HG02623 (cell line): ENCODE results near the gene ACER1.

Source experiments
- ATAC-seq: cut with Tn5 transposase; IDR thresholded peaks from one replicate; pipeline ENCODE4 v1.9.1; 2021; ENCODE audit warnings: moderate library complexity; ENCODE audit not compliant: unreplicated experiment

The ACER1 gene

DNA sequence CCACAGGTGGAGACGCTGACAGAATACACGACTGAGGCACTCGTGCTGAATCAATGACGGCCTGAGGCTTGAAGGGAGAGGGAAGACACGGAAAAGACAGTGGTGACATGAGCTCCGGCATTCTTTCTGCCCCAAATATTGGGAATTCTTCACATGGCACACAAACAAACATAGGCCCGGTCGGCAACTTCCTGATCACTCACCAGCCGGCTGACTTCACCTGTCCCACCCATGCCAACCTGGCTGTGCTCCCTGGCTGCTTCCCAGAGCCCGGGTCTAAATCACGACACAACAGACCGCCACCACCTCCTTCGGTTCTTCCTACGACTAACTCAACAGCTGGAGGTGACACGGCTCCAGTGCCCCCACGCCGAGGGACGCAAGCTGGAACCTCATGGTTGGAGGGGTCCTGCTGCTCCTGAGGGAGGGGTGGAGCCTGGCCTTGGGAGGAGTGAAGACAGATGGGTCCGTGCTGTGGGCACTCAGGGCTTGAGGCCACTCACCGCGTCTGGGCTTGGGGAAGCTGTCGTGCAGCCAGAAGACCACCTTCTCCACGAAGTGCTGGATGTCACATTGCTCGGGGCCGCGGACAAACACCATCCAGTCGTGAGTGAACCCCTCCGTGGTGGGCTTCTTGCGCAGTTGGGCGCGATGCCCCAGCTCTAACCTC, 63.2 kb downstream of the ACER1 start:
- no peak for ATAC-seq

DNA sequence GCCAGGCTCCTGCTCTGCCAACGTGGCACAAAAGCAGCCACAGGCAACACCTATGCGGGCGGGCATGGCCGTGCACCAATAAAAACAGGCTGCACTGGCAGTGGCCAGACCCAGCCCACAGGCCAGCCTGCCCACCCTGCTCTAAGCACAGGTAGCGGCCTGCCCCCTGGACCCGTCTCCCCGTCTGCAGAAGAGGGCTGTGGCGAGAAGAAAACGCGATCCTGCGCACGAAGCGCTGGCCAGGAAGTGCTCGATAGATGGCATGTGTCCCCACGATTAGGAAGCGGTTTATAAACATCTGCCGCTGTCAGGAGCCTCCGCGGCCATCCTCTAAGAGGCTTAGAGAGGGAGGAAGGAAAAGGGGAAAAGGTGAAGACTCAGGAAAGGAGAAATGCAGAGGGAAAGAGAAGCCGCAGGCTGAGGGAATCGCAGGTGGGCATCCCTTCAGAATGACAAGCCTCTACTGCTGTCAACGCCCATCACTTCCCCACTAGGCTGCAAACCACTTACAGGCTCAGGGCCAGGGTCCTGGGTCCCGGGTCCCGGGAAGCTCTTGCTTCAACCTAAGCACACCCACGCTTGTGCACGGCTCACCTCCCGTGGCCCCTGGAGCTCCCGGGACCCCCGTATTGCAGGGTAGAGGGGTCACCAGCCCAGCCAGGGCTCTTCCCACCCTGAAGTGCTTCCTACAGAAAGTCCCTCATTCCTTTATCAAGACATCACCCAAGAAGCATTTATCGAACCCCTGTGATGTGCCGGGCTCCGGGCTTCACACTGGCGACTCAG, 64.1 kb downstream of the ACER1 start:
- ATAC-seq: no peak

DNA sequence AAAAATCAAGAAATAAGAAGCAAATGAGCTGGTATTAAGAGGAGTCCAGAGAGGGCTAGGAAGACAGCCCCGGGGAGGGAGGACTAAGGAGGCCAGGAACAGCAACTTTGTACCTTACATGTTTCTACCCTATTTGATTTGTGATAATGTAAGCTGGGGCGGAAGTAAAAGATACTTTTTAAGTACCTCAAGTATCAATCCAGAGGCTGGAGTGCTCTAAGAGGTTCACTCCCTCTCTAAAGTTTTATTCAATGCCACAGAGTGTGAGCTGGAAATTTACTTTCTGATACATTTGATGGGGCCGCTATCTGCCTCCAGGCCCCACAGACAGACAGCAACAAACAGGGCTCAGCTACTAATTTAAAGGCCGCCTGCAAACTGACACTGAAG, 65.0 kb downstream of the ACER1 start:
- ATAC-seq: no peak

DNA sequence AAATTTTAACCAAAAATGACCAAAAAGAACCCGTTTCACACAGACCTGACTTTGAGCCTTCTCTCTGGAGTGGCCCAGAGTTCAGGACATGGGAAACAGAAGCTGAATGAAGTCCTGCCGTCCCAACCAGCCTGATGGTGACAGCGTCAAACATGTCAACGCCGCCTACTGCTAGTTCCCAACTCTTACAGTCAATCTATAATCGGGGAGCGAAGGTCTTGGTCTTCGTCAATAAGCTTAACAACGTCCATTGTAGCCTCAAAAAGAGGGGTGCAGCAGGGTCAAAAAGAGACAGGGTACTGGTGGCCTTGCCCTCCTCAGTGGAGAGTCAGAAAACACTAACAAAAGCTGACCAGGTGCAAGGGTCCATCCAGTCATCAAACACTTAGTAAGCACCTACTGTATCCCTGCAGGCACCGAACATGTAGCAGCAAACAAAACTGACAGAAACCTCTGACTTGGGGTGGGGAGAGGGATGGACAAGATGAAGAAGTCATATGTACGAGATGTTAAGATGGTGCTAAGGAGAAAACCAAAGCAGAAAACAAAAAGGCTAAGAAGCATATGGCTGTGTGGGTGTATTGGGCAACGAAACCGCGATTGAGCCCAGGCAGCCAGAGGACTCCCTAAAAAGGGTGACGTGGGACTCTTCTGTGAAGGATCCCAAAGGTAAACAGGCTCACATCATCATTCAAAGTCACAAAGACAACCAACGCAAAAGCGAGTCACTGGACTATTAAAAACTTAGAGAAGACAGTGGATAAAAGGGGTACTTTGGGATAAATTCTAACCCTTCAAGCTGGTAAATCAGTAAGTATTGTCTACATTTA, 65.6 kb downstream of the ACER1 start:
- ATAC-seq: no peak

DNA sequence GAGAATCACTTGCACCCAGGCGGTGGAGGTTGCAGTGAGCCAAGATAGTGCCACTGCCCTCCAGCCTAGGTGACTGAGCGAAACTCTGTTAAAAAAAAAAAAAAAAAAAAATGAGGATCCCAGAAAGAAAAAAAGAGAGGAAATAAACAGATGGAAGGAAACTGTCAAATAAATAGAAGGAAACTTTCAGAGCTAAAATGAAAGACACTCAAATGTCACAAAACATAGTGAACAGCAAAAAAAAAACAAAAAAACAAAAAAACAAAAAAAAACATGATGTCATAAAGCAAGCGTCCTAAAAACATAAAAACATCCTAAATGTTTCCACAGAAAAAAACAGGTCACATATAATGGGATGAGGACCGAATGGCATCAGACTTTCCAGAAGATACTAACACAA, 68.6 kb downstream of the ACER1 start:
- no peak for ATAC-seq

DNA sequence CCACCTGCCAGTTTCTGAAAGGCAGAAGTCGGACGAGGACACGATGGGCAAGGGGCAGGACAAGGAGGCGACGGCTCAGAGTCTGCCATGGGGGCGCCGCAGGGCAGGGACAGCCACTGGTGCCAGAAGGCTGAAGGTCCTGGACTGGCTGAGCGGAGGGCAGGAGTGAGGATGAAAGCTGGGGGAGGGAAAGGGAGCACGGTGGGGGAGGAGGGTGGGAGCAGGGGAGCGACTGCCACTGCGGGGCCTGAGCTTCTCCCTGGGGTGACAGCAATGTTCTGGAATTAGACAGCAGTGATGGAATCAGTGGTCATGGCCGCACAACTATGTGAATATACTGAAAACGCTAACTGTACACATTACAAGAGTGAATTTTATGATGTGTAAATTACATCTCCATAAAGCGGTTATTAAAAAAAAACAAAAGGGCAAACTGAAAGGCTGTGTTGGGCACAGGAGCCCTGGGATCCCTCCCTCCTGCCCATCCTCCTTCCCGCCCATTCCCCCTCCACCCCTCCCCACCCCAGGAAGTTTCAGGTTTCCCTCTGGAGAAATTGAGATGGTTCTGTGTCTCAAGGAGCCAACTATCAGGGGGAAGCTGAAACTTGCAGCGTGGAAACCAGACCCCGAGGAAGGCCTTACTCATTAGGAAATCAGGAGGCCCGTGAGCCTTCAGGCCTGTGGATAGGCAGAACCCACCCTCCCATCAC, 69.5 kb downstream of the ACER1 start:
- no peak for ATAC-seq

DNA sequence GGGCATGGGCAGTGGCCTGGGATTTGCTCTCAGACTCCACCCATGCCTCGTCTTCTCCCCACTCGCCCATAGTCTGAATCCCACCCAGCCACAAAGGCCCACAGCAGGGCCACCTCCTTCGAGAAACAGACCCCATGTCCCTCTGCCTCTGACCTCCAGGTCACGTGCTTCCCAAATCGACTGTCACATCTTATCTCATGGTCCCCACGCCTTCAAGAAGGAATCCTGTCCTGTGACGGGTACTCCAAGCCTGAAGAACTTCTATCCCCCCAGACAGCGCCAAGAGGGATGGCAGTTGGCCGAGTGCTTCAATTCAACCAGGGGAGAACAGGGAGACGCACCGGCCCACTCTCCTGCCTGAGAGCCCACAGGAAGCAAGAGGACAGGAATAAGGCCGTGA, 70.1 kb downstream of the ACER1 start:
- no peak for ATAC-seq

DNA sequence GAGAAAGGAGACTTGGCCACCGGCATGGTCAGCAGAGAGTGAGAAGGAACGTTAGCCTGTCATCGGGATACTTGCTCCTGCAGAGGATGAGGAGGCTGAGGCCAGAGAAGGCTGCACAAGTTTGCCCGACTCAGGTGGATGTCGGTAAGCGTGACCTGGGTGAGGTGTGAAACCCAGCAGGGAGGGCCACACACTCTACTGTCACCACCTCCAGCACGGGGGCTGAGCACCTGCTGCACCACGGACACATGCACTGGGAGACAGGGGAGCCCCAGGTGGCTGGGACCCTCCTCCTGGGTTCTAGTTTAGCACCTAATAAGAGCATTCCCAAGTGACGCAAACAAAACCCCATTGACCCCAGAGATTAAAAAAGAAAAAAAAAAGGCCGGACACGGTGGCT, 70.9 kb downstream of the ACER1 start:
- ATAC-seq: no peak

DNA sequence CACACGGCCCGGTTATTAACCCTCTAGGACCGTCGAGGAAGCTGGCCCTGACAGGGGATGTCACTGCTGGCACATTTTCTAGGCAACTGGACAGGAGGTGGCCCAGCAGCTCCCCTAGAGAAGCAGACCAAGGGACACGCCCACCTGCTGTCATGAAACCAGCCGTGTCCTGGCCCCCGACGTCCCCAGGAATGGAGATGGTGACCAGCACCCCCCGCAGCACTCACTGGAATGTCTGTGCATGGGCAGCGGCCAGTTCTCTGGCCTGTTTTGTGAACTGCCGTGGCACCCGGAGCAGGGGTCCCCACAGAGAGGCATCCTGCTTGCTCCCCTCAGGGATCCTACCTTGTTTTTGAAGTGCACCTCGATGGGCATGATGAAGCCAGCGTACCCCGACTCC, 71.5 kb downstream of the ACER1 start:
- no peak for ATAC-seq

DNA sequence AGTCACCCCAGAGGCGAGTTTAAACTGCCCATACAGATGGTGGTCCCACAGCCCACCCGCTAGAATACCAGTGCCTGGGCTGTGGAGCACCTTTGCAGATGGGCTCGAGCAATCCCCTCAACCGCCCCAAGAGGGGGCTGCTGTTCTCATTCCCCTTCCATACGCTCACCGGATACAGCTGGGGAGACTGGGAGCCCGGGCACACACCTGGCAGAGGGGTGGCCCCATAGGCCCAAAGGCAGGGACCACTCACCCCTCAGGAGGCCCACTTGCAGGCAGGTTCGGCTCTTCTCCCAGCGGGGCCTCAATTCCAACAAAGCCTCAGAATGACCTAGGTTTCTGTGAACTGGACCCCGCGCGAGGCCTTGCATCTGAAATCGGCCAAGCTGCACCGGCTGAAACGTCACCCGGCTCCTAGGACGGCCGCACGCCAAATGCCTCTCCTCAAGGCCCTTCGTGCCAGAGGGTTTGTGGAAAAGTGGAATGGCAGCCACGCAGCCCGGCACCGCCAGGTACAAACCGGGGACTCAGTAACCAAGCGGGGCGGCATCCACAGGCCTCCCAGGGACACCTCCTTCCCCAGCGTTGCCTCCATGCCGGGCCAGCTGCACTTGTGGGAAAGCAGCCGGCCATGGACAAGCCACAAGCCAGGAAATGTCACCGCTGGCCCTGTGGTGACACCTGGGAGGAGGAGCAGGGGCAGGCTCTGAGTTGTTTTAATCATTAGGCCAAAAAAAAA, 72.3 kb downstream of the ACER1 start:
- no peak for ATAC-seq

DNA sequence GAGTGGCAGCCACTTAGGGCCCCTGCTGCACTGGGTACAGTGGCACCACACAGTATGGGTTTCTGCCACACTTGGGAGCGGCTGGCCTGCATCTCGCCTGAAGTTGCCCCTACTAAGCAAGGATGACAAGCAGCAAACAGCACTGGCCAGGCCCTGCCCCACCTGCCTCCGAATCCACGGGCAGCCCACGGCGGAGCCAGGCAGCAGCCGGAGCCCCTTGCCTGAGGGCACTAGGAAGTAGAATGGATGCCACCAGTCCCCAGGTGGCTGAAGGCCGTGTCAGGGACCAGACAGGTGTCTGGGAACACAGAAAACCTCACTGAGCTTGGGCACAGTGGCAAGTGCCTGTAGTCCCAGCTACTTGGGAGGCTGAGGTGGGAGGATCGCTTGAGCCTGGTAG, 73.0 kb downstream of the ACER1 start:
- ATAC-seq: no peak

DNA sequence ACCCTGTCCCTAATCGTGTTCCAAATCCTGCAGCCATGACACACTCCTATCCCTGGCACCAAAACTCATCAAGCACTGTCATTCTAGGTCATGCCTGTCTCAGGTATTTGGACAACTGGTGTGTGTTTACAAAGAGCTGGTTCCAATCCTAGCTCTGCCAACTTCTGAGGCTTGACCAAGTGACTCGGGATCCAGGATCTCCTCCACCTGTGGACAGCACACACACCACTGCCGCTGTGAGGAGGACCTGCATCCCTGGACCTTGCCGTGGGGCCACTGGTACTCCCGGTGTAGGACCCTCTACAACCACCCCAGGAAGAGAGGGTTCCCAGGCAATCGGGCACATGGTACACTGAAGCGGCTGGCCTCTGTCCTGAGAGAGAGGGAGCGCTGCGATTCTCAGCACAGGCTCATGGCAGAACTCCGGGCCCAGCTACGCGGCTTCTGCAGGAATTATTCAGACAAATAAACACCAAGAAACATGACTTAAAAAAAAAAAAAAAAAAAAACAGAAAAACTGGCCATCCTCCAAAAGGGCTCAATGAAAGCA, 74.0 kb downstream of the ACER1 start:
- no peak for ATAC-seq

DNA sequence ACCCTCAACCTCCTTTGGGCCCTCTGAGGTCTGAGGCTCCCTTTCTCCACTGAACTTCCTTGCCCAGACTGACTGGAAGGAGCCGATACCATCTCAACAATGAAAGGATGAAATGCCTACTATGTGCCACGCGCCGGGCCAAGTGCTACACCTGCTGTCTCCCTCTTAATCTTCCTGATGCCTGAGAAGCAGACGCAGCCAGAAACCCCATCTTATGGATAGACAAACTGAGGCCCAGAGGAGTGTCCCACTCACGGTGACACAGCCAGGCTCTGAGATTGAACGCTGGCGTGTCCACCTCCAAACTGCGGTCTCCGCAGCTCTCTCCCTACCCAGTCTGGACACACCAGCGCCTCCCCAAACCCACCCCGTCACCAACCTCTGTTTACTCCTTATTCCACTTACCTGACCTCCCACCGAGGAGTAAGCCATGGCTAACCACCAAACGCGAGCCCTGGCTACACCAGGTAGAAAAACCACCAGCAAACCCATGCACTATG, 74.5 kb downstream of the ACER1 start:
- no peak for ATAC-seq
